ENCODE results near the gene RFTN1.

The RFTN1 gene

DNA sequence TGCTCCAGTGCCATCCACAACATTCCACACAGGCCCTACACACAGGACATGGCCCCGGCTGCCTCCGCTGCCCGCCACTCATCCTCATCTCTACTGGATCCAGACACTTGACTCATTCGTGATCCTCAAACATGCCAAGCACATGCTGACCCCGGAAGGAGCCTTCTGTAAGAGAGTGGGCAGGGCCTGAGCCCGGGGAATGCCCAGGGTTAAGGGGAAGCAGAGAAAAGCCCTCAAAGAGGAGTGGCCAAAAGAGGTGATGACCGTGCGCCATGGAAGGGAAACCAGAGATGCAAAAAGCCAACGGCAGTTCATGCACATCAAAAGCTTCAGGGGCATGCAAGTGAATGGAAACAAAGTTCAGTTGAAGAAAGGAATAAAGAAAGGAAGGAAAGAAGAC, 46.1 kb downstream of the RFTN1 start:
- TF ChIP-seq SPI1 (IDR thresholded peaks at IDR 0.05; ENCODE audit: low read depth, low read length) (no peak), POLR2A (IDR thresholded peaks at IDR 0.05; ENCODE audit: low read depth, low read length) (0 out of 2 replicates have a peak, but pooled peaks have one; percentile 18), POLR2AphosphoS5 (IDR thresholded peaks at IDR 0.05; ENCODE audit: low read depth, low read length) (0 out of 2 replicates have a peak, but pooled peaks have one; percentile 22), TAF1 (IDR thresholded peaks at IDR 0.05; ENCODE audit: low read depth, low read length) (peak; percentile 43; the same call in 1 of the 2 replicates), POU2F2 (IDR thresholded peaks at IDR 0.05; ENCODE audit: low read depth, low read length) (0 out of 2 replicates have a peak, but pooled peaks have one; percentile 10), PAX5 (IDR thresholded peaks at IDR 0.05; ENCODE audit: insufficient read depth, low read length, severe bottlenecking) (no peak)
- FAIRE-seq (no peak), DNase-seq (ENCODE audit: insufficient read length, low spot score) (no peak)

DNA sequence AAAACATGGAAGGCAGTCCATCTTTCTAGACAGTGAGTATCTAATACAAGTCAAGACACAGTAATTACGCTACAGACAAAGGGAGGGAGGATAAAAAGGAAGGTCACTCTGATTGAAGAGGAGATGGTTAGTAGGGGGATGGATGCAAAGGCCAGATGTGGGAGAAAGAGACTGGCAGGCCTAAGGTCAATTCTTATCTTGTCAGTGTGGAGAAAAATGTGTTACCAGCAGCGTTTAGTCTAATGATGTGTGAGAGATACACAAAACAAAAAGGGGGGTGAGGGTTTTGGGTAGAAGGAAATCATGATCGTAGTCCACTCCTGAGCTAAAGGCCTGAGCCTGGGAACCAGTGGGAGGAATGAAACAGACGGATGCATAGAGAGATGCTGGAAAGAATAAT, 46.7 kb downstream of the RFTN1 start:
- FAIRE-seq = no peak
- TF ChIP-seq SPI1 (IDR thresholded peaks at IDR 0.05; ENCODE audit: low read depth, low read length) = no peak
- TF ChIP-seq POLR2A (IDR thresholded peaks at IDR 0.05; ENCODE audit: low read depth, low read length) = no peak
- DNase-seq (ENCODE audit: insufficient read length, low spot score) = no peak

DNA sequence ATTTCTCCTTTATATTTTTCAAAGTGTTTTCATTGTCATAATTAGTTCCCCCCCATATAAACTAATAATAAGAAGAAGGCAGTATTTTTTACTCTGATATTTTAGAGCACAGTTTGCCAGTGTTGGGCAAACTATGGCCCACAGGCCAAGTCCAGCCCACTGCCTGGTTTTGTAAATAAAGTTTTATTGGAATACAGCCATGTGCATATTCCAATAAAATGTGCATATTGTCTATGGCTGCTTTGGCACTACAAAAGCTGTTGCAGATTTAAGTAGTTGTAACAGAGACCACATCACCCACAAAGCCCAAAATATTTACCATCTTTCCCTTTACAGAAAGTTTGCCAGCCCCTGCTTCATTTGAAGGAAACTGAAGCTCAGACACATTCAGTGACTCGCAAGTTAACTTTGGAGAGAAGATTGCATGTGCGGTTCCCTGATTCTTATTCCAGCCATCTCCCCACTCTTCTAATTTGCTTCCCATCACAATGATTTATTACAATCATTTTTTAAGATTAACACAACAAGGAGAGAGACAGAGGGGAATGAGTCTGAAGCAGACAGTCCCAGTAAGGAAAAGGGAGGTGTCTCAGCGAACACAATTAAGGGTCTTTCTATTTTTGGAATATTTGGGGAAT, 48.9 kb downstream of the RFTN1 start:
- DNase-seq (ENCODE audit: insufficient read length, low spot score) (no peak), FAIRE-seq (no peak)
- TF ChIP-seq PAX5 (IDR thresholded peaks at IDR 0.05; ENCODE audit: insufficient read depth, low read length, severe bottlenecking) (no peak), SPI1 (IDR thresholded peaks at IDR 0.05; ENCODE audit: low read depth, low read length) (no peak), TAF1 (IDR thresholded peaks at IDR 0.05; ENCODE audit: low read depth, low read length) (no peak), POLR2A (IDR thresholded peaks at IDR 0.05; ENCODE audit: low read depth, low read length) (no peak), POLR2AphosphoS5 (IDR thresholded peaks at IDR 0.05; ENCODE audit: low read depth, low read length) (no peak), POU2F2 (IDR thresholded peaks at IDR 0.05; ENCODE audit: low read depth, low read length) (no peak)

DNA sequence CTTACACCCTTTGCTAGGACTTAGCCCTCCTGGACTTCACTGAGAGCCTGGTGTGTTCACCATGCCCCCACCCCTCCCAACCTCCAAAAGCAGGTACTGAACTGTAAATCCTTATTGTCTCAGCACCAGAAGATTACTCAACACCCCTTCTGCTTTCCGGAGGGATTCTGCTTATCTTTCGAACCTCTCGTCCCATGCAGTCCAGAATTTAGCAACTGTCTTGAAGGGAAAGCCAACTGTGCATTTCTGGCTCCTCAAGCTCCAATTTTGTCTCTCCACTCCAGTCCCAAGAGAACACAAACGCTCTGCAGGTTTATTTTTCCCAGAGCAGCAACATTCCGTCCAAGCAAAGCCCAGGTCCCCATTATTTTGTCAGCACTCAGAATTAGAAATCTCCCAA, 49.6 kb downstream of the RFTN1 start:
- FAIRE-seq (no peak), DNase-seq (ENCODE audit: insufficient read length, low spot score) (no peak)
- TF ChIP-seq POLR2AphosphoS5 (IDR thresholded peaks at IDR 0.05; ENCODE audit: low read depth, low read length) (no peak), PAX5 (IDR thresholded peaks at IDR 0.05; ENCODE audit: insufficient read depth, low read length, severe bottlenecking) (no peak), SPI1 (IDR thresholded peaks at IDR 0.05; ENCODE audit: low read depth, low read length) (no peak), TAF1 (IDR thresholded peaks at IDR 0.05; ENCODE audit: low read depth, low read length) (no peak), POU2F2 (IDR thresholded peaks at IDR 0.05; ENCODE audit: low read depth, low read length) (no peak), POLR2A (IDR thresholded peaks at IDR 0.05; ENCODE audit: low read depth, low read length) (no peak)

DNA sequence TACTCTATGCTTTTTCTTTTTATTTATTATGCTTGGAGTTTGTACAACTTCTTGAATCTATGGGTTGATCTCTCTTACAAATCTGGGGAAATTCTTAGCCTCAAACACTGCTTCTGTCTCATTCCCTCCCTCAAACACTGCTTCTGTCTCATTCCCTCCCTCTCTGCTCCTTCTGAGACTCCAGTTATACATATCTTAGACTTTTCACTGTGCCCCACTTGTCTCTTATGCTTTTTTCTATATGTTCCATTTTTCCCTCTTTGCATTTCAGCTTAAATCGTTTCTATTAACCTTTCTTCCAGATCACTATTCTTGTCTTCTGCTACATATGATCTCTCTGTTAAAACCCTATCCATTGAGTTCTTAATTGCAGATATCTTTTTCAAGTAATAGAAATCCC, 50.4 kb downstream of the RFTN1 start:
- TF ChIP-seq TAF1 (IDR thresholded peaks at IDR 0.05; ENCODE audit: low read depth, low read length) (no peak), POLR2A (IDR thresholded peaks at IDR 0.05; ENCODE audit: low read depth, low read length) (no peak), POU2F2 (IDR thresholded peaks at IDR 0.05; ENCODE audit: low read depth, low read length) (no peak), SPI1 (IDR thresholded peaks at IDR 0.05; ENCODE audit: low read depth, low read length) (no peak), POLR2AphosphoS5 (IDR thresholded peaks at IDR 0.05; ENCODE audit: low read depth, low read length) (no peak), PAX5 (IDR thresholded peaks at IDR 0.05; ENCODE audit: insufficient read depth, low read length, severe bottlenecking) (no peak)
- no peak for DNase-seq (ENCODE audit: insufficient read length, low spot score)
- FAIRE-seq = no peak

DNA sequence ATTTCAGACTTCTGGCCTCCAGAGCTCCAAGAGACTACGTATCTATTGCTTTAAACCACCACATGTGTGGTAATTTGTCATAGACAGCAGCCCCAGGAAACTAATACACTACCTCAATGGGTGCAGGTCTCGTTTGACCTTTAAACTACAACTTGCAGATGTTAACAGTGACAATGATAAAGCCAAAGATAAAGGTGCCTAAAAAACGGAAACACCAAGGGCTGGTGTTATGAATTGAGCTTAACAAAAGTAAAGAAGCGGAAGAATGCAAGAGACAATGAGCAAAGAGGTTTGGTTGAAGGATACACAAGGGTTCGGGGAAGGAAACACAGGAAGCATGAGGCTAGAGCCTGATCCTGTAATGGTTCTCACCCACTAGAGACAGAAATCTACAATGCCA, 50.8 kb downstream of the RFTN1 start:
- TF ChIP-seq TAF1 (IDR thresholded peaks at IDR 0.05; ENCODE audit: low read depth, low read length) (no peak), SPI1 (IDR thresholded peaks at IDR 0.05; ENCODE audit: low read depth, low read length) (no peak), PAX5 (IDR thresholded peaks at IDR 0.05; ENCODE audit: insufficient read depth, low read length, severe bottlenecking) (no peak), POLR2AphosphoS5 (IDR thresholded peaks at IDR 0.05; ENCODE audit: low read depth, low read length) (no peak), POU2F2 (IDR thresholded peaks at IDR 0.05; ENCODE audit: low read depth, low read length) (no peak), POLR2A (IDR thresholded peaks at IDR 0.05; ENCODE audit: low read depth, low read length) (no peak)
- FAIRE-seq = peak; percentile 23
- no peak for DNase-seq (ENCODE audit: insufficient read length, low spot score)

DNA sequence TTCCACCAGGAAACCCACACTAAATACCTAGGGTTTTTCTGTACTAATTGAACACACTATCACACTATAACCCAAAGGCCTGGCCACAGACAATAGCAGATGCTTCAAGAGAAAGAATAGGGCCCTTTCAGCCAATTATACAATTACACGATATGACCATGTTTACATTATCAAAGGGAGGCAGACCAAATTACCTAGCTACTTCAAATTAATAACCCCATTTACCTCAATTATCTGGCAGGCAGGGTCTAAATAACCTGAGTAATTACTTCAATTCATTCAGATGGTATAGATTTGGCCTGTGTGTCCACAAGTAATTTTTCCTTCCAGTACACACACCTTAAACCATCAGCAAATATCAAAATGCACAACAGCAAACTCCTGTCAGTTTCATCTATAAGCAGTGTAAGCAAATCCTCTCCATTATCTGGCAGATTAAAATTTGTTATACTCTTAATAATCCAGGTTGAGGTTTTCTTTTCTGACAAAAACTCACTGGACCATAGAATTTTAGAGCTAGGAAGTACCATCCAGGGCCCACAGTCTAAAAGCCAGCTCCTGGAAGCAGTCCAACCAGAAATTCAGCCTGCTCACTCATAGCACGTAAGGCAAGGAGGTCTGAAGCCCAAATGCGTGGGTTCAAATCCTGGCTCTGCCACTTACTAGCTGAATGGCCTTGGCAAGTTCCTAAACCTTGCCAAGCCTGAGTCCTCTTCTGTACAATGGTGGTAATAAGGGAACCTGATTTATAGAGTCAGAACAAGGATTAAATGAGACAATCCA, 51.8 kb downstream of the RFTN1 start:
- DNase-seq (ENCODE audit: insufficient read length, low spot score) (no peak), FAIRE-seq (no peak)
- TF ChIP-seq TAF1 (IDR thresholded peaks at IDR 0.05; ENCODE audit: low read depth, low read length) = no peak
- no peak for TF ChIP-seq POU2F2 (IDR thresholded peaks at IDR 0.05; ENCODE audit: low read depth, low read length)
- TF ChIP-seq POLR2A (IDR thresholded peaks at IDR 0.05; ENCODE audit: low read depth, low read length) = no peak
- TF ChIP-seq SPI1 (IDR thresholded peaks at IDR 0.05; ENCODE audit: low read depth, low read length) = no peak
- TF ChIP-seq POLR2AphosphoS5 (IDR thresholded peaks at IDR 0.05; ENCODE audit: low read depth, low read length) = no peak
- TF ChIP-seq PAX5 (IDR thresholded peaks at IDR 0.05; ENCODE audit: insufficient read depth, low read length, severe bottlenecking) = no peak

DNA sequence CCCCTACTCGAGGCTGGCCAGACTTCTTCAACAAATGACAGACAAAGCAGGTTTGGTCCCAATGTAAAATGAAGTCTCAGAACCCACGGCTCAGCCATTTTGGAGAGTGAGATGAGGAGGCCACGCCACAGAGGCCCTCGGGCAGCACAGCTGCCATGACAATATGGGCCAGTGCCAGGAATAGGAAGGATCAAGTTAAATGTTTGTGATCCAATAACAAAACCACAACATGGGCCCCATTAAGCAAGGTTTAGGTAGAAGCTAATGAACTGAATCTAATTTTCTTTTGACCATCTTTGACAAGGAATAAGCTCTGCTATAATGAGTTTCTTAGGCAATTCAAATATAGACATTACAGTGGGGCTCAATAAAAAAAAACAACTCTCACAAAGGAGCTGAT, 52.6 kb downstream of the RFTN1 start:
- TF ChIP-seq POU2F2 (IDR thresholded peaks at IDR 0.05; ENCODE audit: low read depth, low read length) (no peak), POLR2AphosphoS5 (IDR thresholded peaks at IDR 0.05; ENCODE audit: low read depth, low read length) (no peak), PAX5 (IDR thresholded peaks at IDR 0.05; ENCODE audit: insufficient read depth, low read length, severe bottlenecking) (no peak), SPI1 (IDR thresholded peaks at IDR 0.05; ENCODE audit: low read depth, low read length) (no peak), TAF1 (IDR thresholded peaks at IDR 0.05; ENCODE audit: low read depth, low read length) (no peak), POLR2A (IDR thresholded peaks at IDR 0.05; ENCODE audit: low read depth, low read length) (no peak)
- FAIRE-seq (no peak), DNase-seq (ENCODE audit: insufficient read length, low spot score) (no peak)

DNA sequence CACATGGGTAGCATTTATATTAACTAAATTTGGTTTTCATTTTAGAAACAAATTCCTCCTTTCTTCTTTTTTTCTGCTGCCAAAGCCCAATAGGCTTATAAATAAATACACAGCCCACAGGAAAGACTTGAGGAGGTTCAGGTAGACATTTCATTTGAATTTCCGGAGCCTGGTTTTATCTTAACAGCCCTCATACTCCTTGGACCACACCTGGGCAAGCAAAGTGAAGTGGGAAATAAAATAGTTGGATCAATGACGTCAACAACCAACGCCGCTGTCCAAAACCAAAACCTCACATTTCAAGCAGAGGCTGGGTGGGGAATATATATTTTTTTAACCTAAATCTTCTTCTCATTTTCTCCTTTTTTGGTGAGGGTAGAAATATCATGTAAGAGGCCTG, 53.2 kb downstream of the RFTN1 start:
- TF ChIP-seq TAF1 (IDR thresholded peaks at IDR 0.05; ENCODE audit: low read depth, low read length) = no peak
- no peak for TF ChIP-seq PAX5 (IDR thresholded peaks at IDR 0.05; ENCODE audit: insufficient read depth, low read length, severe bottlenecking)
- no peak for TF ChIP-seq POLR2AphosphoS5 (IDR thresholded peaks at IDR 0.05; ENCODE audit: low read depth, low read length)
- no peak for TF ChIP-seq POLR2A (IDR thresholded peaks at IDR 0.05; ENCODE audit: low read depth, low read length)
- TF ChIP-seq POU2F2 (IDR thresholded peaks at IDR 0.05; ENCODE audit: low read depth, low read length) = no peak
- no peak for TF ChIP-seq SPI1 (IDR thresholded peaks at IDR 0.05; ENCODE audit: low read depth, low read length)
- FAIRE-seq (no peak), DNase-seq (ENCODE audit: insufficient read length, low spot score) (no peak)
